ENCODE measurements around the gene COA6. TPM values are rescaled to one million over a fixed set of nuclear protein-coding genes. Genes with fewer than 3 reads are reported as not detected.
"Not testable (repeated sequence)": the region's sequence is repeated elsewhere in the genome, so short reads cannot be mapped to it uniquely, and the experiment has no call there.

COA6 gene
- total and polyA plus RNA-seq, 4 donors: 5.3 to 37.0 (median 18.6) TPM

GRCh38 chr1:234397732-234398131 lies 24.5 kb downstream of the COA6 start (continued):
- TF ChIP-seq MAX (IDR thresholded peaks at IDR 0.05) (no peak), HNF4A (conservative IDR thresholded peaks at IDR 0.05) (no peak), EGR1 (IDR thresholded peaks at IDR 0.05; ENCODE audit: low read depth in 2 of 2) (no peak)
- TF ChIP-seq, protein P1, sequence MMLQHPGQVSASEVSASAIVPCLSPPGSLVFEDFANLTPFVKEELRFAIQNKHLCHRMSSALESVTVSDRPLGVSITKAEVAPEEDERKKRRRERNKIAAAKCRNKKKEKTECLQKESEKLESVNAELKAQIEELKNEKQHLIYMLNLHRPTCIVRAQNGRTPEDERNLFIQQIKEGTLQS (IDR thresholded peaks at IDR 0.05): no peak

- Histone ChIP-seq H3K27ac (ENCODE audit: low read depth in 1 of 2, low read length in 2 of 2) (no peak overlapping the region), H3K4me3 (ENCODE audit: low read depth in 1 of 3, low read length in 3 of 3) (no peak overlapping the region), H3K4me1 (ENCODE audit: control insufficient read depth in 4 of 4, insufficient read depth in 4 of 4, low read length in 3 of 4) (peaks cover 0 to 5% (median 1%) of the 10 kb centered on the region in 4 donors), H3K9me3 (ENCODE audit: control insufficient read depth in 4 of 4, low read length in 3 of 4) (no peaks in the 10 kb centered on the region), H3K9ac (ENCODE audit: low read depth in 1 of 2, low read length in 2 of 2) (no peak overlapping the region), H3K36me3 (ENCODE audit: control insufficient read depth in 4 of 4, insufficient read depth in 3 of 4, low read depth in 1 of 4, low read length in 3 of 4) (no peaks in the 10 kb centered on the region), H3K27me3 (ENCODE audit: control insufficient read depth in 4 of 4, insufficient read depth in 4 of 4, low read length in 3 of 4) (no peaks in the 10 kb centered on the region)
- TF ChIP-seq ZBTB33 (IDR thresholded peaks at IDR 0.05) (no peak), REST (IDR thresholded peaks at IDR 0.05) (no peak), YY1 (IDR thresholded peaks at IDR 0.05) (no peak), FOXA1 (IDR thresholded peaks at IDR 0.05) (no peak), EGR1 (IDR thresholded peaks at IDR 0.05; ENCODE audit: low read depth in 2 of 2) (no peak), RAD21 (IDR thresholded peaks at IDR 0.05) (no peak), MAX (IDR thresholded peaks at IDR 0.05) (no peak), SP1 (IDR thresholded peaks at IDR 0.05) (no peak)
- TF ChIP-seq, protein P1 (IDR thresholded peaks at IDR 0.05): no peak
- WGBS: 80% methylated on average over 8 of the region's 8 CpGs
- DNase-seq (ENCODE audit: low spot score): no peak
Observed at GRCh38 chr1:234398849-234399381, 25.7 kb downstream of the COA6 start.

GRCh38 chr1:234399515-234399914 lies 26.3 kb downstream of the COA6 start:
- H3K27me3 ChIP-seq (ENCODE audit: control insufficient read depth in 4 of 4, insufficient read depth in 4 of 4, low read length in 3 of 4); DNase-seq (ENCODE audit: low spot score); H3K27ac ChIP-seq (ENCODE audit: low read depth in 1 of 2, low read length in 2 of 2); H3K9ac ChIP-seq (ENCODE audit: low read depth in 1 of 2, low read length in 2 of 2); H3K9me3 ChIP-seq (ENCODE audit: control insufficient read depth in 4 of 4, low read length in 3 of 4); H3K36me3 ChIP-seq (ENCODE audit: control insufficient read depth in 4 of 4, insufficient read depth in 3 of 4, low read depth in 1 of 4, low read length in 3 of 4); H3K4me3 ChIP-seq (ENCODE audit: low read depth in 1 of 3, low read length in 3 of 3); H3K4me1 ChIP-seq (ENCODE audit: control insufficient read depth in 4 of 4, insufficient read depth in 4 of 4, low read length in 3 of 4): not testable (repeated sequence)
- 96% methylated on average over 6 of the region's 6 CpGs for WGBS

All from liver (tissue), 9 donors.